K562 (cell line): ENCODE measurements around the gene ATG4C. TPM values are rescaled to one million over a fixed set of nuclear protein-coding genes. Genes with fewer than 3 reads are reported as not detected.

ENCODE experiments used
- ATAC-seq: fragments of 200-7000 bp; cut with Tn5 transposase; 3 replicates; pipeline ENCODE4 v1.9.1; 2020; ENCODE audit warnings: moderate library complexity
- BruUV-seq: library from RNA; stranded (reverse); fragments of 400-500 nt; replicated peaks from 2 replicates; lab custom pipeline; 2021; lab: Mats Ljungman, UMichigan
- CTCF ChIA-PET: fragments of 300-600 bp; formaldehyde crosslinking; extraction: SDS; loops from one replicate; lab custom pipeline; 2021; ENCODE audit warnings: low intra/inter-chr PET ratio; lab: Yijun Ruan, JAX
- POLR2A ChIA-PET: fragments of 300-600, 350-650 bp; sonication (Branson Sonifier 250); formaldehyde crosslinking; extraction: SDS; loops from one replicate; lab custom pipeline; 2021; ENCODE audit warnings: antibody characterized with exemption, inconsistent platforms; lab: Yijun Ruan, JAX
- DNase-seq, 4 experiments: peaks; one replicate each; pipeline versions ENCODE4 v3.0.0 to v3.0.0-alpha.2; 2011 to 2018; ENCODE audit warnings: low spot score in 3 of 4, mixed read lengths in 3 of 4; ENCODE audit errors: extremely low read depth in 1 of 4
- FAIRE-seq: peaks from 2 replicates; lab custom pipeline; 2011; peaks lifted over from hg19 to GRCh38; lab: Jason Lieb, UNC
- H2AFZ ChIP-seq: 2 replicates; pipeline ENCODE4 v1.6.0; 2011; ENCODE audit warnings: low read depth, low read length, control low read depth, inconsistent platforms
- H3K27ac ChIP-seq: fragments of 200-600 bp; 3 replicates; pipeline ENCODE4 v1.8.0; 2011; ENCODE audit warnings: low read depth, mild to moderate bottlenecking, control low read depth, inconsistent platforms, low read length, moderate library complexity, mixed read lengths; ENCODE audit errors: extremely low read depth
- H3K27me3 ChIP-seq, 2 experiments: fragments of 300-600 bp in 1 of 2; 2 replicates in 1 of 2; 3 replicates in 1 of 2; pipeline versions ENCODE4 v1.6.0 to v1.8.0; 2011; ENCODE audit warnings: inconsistent platforms in 2 of 2, low read length in 2 of 2, mild to moderate bottlenecking in 1 of 2, mixed read lengths in 1 of 2, moderate library complexity in 1 of 2; ENCODE audit not compliant: control insufficient read depth in 2 of 2, insufficient read depth in 2 of 2
- H3K36me3 ChIP-seq: fragments of 300-600 bp; 3 replicates; pipeline ENCODE4 v1.8.0; 2011; ENCODE audit warnings: mild to moderate bottlenecking, low read length, inconsistent platforms; ENCODE audit not compliant: control insufficient read depth, insufficient read depth
- H3K4me1 ChIP-seq, 2 experiments: fragments of 200-600 bp in 1 of 2; replicated peaks in 1 of 2; 2 replicates in 1 of 2; 3 replicates in 1 of 2; pipeline versions ENCODE4 v1.5.1 to v1.8.0; 2011; ENCODE audit warnings: inconsistent platforms in 2 of 2, low read length in 2 of 2, mild to moderate bottlenecking in 1 of 2, mixed read lengths in 1 of 2, moderate library complexity in 1 of 2; ENCODE audit not compliant: control insufficient read depth in 2 of 2, insufficient read depth in 2 of 2
- H3K4me2 ChIP-seq: 2 replicates; pipeline ENCODE4 v1.6.1; 2011; ENCODE audit warnings: low read length, control low read depth, inconsistent platforms, mixed read lengths; ENCODE audit not compliant: insufficient read depth
- H3K4me3 ChIP-seq: fragments of 200-600 bp; sonication (generic), shearing (Covaris generic); 2 replicates; pipeline ENCODE4 v1.5.1; 2016; ENCODE audit warnings: control low read depth, inconsistent platforms
- H3K79me2 ChIP-seq: fragments of 200-600 bp; 3 replicates; pipeline ENCODE4 v1.8.0; 2011; ENCODE audit warnings: low read length, inconsistent platforms; ENCODE audit not compliant: control insufficient read depth, insufficient read depth
- H3K9ac ChIP-seq, 2 experiments: 2 replicates each; pipeline versions ENCODE4 v1.6.0 to v1.6.1; 2011; ENCODE audit warnings: low read depth in 2 of 2, low read length in 2 of 2, control low read depth in 1 of 2, inconsistent platforms in 1 of 2, mild to moderate bottlenecking in 1 of 2, mixed read lengths in 1 of 2; ENCODE audit not compliant: insufficient read depth in 1 of 2
- H3K9me1 ChIP-seq: one replicate; pipeline ENCODE4 v1.6.0; 2011; ENCODE audit warnings: inconsistent platforms, mild to moderate bottlenecking, low read length, moderate library complexity; ENCODE audit not compliant: control insufficient read depth, insufficient read depth
- H3K9me3 ChIP-seq: replicated peaks from 2 replicates; pipeline ENCODE4 v1.5.1; 2011; ENCODE audit warnings: low read depth, low read length, inconsistent platforms; ENCODE audit not compliant: control insufficient read depth, insufficient read depth
- H4K20me1 ChIP-seq: replicated peaks from 2 replicates; pipeline ENCODE4 v1.6.1; 2011; ENCODE audit warnings: low read length, inconsistent platforms, mixed read lengths; ENCODE audit not compliant: control insufficient read depth, insufficient read depth
- CCNT2 ChIP-seq: IDR thresholded peaks from 2 replicates; pipeline ENCODE4 v1.6.1; 2011; ENCODE audit warnings: borderline replicate concordance, low read depth, mild to moderate bottlenecking, moderate library complexity, mixed read lengths, low read length; ENCODE audit not compliant: insufficient read length; ENCODE audit errors: extremely low read depth
- CTCF ChIP-seq, 3 experiments: IDR thresholded peaks in 2 of 3; conservative IDR thresholded peaks in 1 of 3; 2 replicates each; pipeline ENCODE4 v1.5.1; 2011 to 2012; ENCODE audit warnings: low read length in 3 of 3, mild to moderate bottlenecking in 3 of 3, control low read depth in 2 of 3, improper control_type of control experiment in 1 of 3, inconsistent platforms in 1 of 3, low read depth in 1 of 3, mixed read lengths in 1 of 3, moderate library complexity in 1 of 3; ENCODE audit not compliant: insufficient read depth in 2 of 3
- ETV6 ChIP-seq, 3 experiments: fragments of 150-350 bp in 1 of 3; sonication (generic) in 1 of 3; formaldehyde crosslinking in 1 of 3; IDR thresholded peaks; 2 replicates each; pipeline versions ENCODE4 v1.6.1 to v1.8.0; 2014 to 2022; ENCODE audit warnings: borderline replicate concordance in 2 of 3, low read depth in 2 of 3, antibody characterized with exemption in 1 of 3, low read length in 1 of 3, mild to moderate bottlenecking in 1 of 3, missing genetic modification reagents in 1 of 3
- HBP1 ChIP-seq: fragments of 450-650 bp; formaldehyde crosslinking; IDR thresholded peaks from 2 replicates; pipeline ENCODE4 v1.4.0; 2022; ENCODE audit warnings: missing genetic modification characterization
- MIER1 ChIP-seq: fragments of 450-650 bp; IDR thresholded peaks from 2 replicates; pipeline ENCODE4 v1.6.1; 2016; ENCODE audit warnings: antibody characterized with exemption, mild to moderate bottlenecking, low read depth
- MYBL2 ChIP-seq, 2 experiments: fragments of 450-650 bp in 1 of 2; sonication (generic) in 1 of 2; formaldehyde crosslinking in 1 of 2; IDR thresholded peaks; 2 replicates each; pipeline versions ENCODE4 v1.6.1 to v1.8.1; 2017 to 2022; ENCODE audit warnings: borderline replicate concordance in 1 of 2, inconsistent platforms in 1 of 2, low read depth in 1 of 2, mild to moderate bottlenecking in 1 of 2, missing genetic modification reagents in 1 of 2, moderate library complexity in 1 of 2
- NCOA6 ChIP-seq: fragments of 450-650 bp; IDR thresholded peaks from 2 replicates; pipeline ENCODE4 v1.6.1; 2017; ENCODE audit warnings: mild to moderate bottlenecking
- ZBED1 ChIP-seq: IDR thresholded peaks from 2 replicates; pipeline ENCODE4 v1.6.1; 2014
- ZFX ChIP-seq: sonication (generic); formaldehyde crosslinking; IDR thresholded peaks from 2 replicates; pipeline ENCODE4 v1.8.0; 2022; ENCODE audit warnings: mild to moderate bottlenecking, missing genetic modification reagents, moderate library complexity
- ZNF224 ChIP-seq: sonication (generic); formaldehyde crosslinking; IDR thresholded peaks from 2 replicates; pipeline ENCODE4 v1.8.0; 2022; ENCODE audit warnings: mild to moderate bottlenecking, missing genetic modification reagents
- ZNF274 ChIP-seq: IDR thresholded peaks from 2 replicates; pipeline ENCODE4 v1.6.1; 2011; ENCODE audit warnings: low read depth, mild to moderate bottlenecking, low read length, moderate library complexity, borderline replicate concordance
- ZNF316 ChIP-seq: fragments of 450-650 bp; IDR thresholded peaks from 2 replicates; pipeline ENCODE4 v1.6.1; 2016
- ZNF780A ChIP-seq: fragments of 250-450 bp; sonication (Bioruptor Pico); IDR thresholded peaks from 2 replicates; pipeline ENCODE4 v1.5.0; 2021; ENCODE audit warnings: mild to moderate bottlenecking
- WGBS: fragments of 100-300 bp; shearing (Covaris generic); methylation state at CpG from one replicate; pipeline ENCODE4 v1.1.6; 2016; ENCODE audit warnings: low coverage, mixed read lengths; ENCODE audit not compliant: insufficient coverage; ENCODE audit errors: missing lambda C conversion rate; 5-methylcytosine and 5-hydroxymethylcytosine counted together
- in situ Hi-C: fragments of 300-500 bp; cut with MboI; formaldehyde crosslinking; loops from 4 replicates; pipeline ENCODE4 v1.15.0; 2018; ENCODE audit warnings: inconsistent platforms, mixed read lengths
- intact Hi-C: fragments of 100-400 bp; cut with micrococcal nuclease; formaldehyde crosslinking; loops from 2 replicates; pipeline ENCODE4 v1.14.2; 2022
- polyA plus RNA-seq, 8 experiments: library from polyadenylated mRNA; depleted of rRNA in 4 of 8; stranded (reverse) in 5 of 8; unstranded in 3 of 8; fragments of >200 nt; fragmentation: Nextera tagmentation in 2 of 8; fragmentation: Illumina TruSeq in 1 of 8; extraction: Ambion mirVana in 2 of 8; extraction: Trizol in 1 of 8; gene quantifications; 2 replicates each; pipeline versions ENCODE4 v1.2.1 to v1.2.3, GENCODE V29; 2011 to 2014; ENCODE audit warnings: inconsistent platforms in 1 of 8, missing spikeins in 1 of 8
- total RNA-seq, 7 experiments: library from RNA; depleted of rRNA in 6 of 7; stranded (reverse); fragments of >200 nt in 6 of 7; fragmentation: Illumina TruSeq in 2 of 7; extraction: Trizol in 2 of 7; gene quantifications; 2 replicates each; pipeline versions ENCODE4 v1.2.1 to v1.2.3, GENCODE V29; 2011 to 2021; ENCODE audit warnings: low replicate concordance in 1 of 7

The ATG4C gene
- total and polyA plus RNA-seq, 9 of the 15 experiments (the other 6 are each of a cell fraction or from before 2014, with no cell fraction given) = 7.6 to 35.8 (median 16.1) TPM

DNA sequence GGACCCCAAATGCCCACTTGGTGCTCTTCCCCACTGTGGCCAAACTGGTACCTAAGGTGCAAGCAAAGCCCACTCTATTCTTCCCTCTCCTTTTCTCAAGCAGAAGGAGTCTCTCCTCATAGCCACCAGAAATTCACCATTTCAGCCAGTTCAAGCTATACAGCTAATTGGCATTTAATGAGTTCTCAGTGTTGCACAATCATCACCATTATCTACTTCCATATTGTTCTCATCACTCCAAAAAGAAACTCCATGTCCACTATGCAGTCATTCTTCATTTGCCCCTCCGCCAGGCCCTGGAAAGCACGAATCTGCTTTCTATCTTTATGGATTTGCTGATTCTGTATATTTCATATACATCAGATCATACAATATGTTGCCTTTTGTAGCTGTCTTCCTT, 9.9 kb upstream of the ATG4C start (continued):
- TF ChIP-seq ZNF274 = no peak

- FAIRE-seq (peak; percentile 40), DNase-seq (peak in 2 of 4 experiments; percentile 17 to 32), ATAC-seq (no peak; the same call in 2 of the 3 replicates)
- CTCF ChIA-PET = no interaction called here
- intact Hi-C loops (no loop called here), in situ Hi-C loops (no loop called here)
- H2AFZ ChIP-seq = no peak overlapping the region
- no peaks in the 10 kb centered on the region for H3K9me1 ChIP-seq
- WGBS = 5% methylated on average over 3 of the region's 3 CpGs
- H3K4me3 ChIP-seq = no peak overlapping the region
- H3K27me3 ChIP-seq = no peaks in the 10 kb centered on the region
- H3K9ac ChIP-seq = no peak overlapping the region
- no peak overlapping the region for H3K4me2 ChIP-seq
- no peak overlapping the region for H3K27ac ChIP-seq
- POLR2A ChIA-PET = no interaction called here
- H4K20me1 ChIP-seq = no peaks in the 10 kb centered on the region
- no TSS peak for BruUV-seq
- H3K79me2 ChIP-seq = no peaks in the 10 kb centered on the region
- no peaks in the 10 kb centered on the region for H3K36me3 ChIP-seq
- H3K9me3 ChIP-seq = no peaks in the 10 kb centered on the region; the same call in none of the 2 replicates
- H3K4me1 ChIP-seq = peaks cover 0 to 12% of the 10 kb centered on the region in 2 experiments; a peak in 2 of 5 replicates
- TF ChIP-seq NCOA6 (no peak), ZNF224 (no peak), MIER1 (no peak), HBP1 (CRISPR knock-in tag) (no peak), ZNF316 (no peak), ETV6 (IDR thresholded peaks at IDR 0.05; ENCODE audit: borderline replicate concordance in 1 of 2, low read depth in 2 of 2, low read length in 1 of 2) (no peak), ETV6 (CRISPR knock-in tag; IDR thresholded peaks at IDR 0.05; ENCODE audit: borderline replicate concordance) (no peak), CTCF (IDR thresholded peaks at IDR 0.05 in 2 of 3, conservative IDR thresholded peaks at IDR 0.05 in 1 of 3; ENCODE audit: insufficient read depth in 2 of 3, low read depth in 1 of 3, low read length in 3 of 3) (no peak), MYBL2 (IDR thresholded peaks at IDR 0.05; ENCODE audit: low read depth) (peak; percentile 38; the same call in 1 of the 2 replicates), MYBL2 (CRISPR knock-in tag; IDR thresholded peaks at IDR 0.05; ENCODE audit: borderline replicate concordance) (no peak), ZFX (CRISPR knock-in tag) (no peak), CCNT2 (no peak), ZBED1 (no peak), ZNF780A (CRISPR knock-in tag) (no peak)
These were observed 8.8 kb upstream of the ATG4C start for GRCh38 chr1:62774971-62775595.
